Duodenal mucosa (tissue), 2 donors: ENCODE results near the gene SPATA22.
A peak's percentile ranks its signal among the peaks of the same experiment; 100 is the strongest.
"Not testable (repeated sequence)": the region's sequence is repeated elsewhere in the genome, so short reads cannot be mapped to it uniquely, and the experiment has no call there.

Experiments used
- H3K27ac ChIP-seq: one replicate; pipeline ENCODE4 v1.7.0; 2013; ENCODE audit warnings: low read depth, low read length
- H3K27me3 ChIP-seq, 2 donors: one replicate each; pipeline ENCODE4 v1.7.0; 2013; ENCODE audit warnings: low read length in 2 of 2, control low read depth in 1 of 2; ENCODE audit not compliant: insufficient read depth in 2 of 2, control insufficient read depth in 1 of 2
- H3K36me3 ChIP-seq, 2 donors: one replicate each; pipeline ENCODE4 v1.7.0; 2013; ENCODE audit warnings: low read length in 2 of 2, control low read depth in 1 of 2; ENCODE audit not compliant: insufficient read depth in 2 of 2, control insufficient read depth in 1 of 2
- H3K4me1 ChIP-seq, 2 donors: one replicate each; pipeline ENCODE4 v1.7.0; 2013; ENCODE audit warnings: low read length in 2 of 2, control low read depth in 1 of 2; ENCODE audit not compliant: insufficient read depth in 2 of 2, control insufficient read depth in 1 of 2
- H3K4me3 ChIP-seq, 2 donors: one replicate each; pipeline ENCODE4 v1.7.0; 2013; ENCODE audit warnings: low read length in 2 of 2, low read depth in 1 of 2
- H3K9ac ChIP-seq, 2 donors: one replicate each; pipeline ENCODE4 v1.7.0; 2013; ENCODE audit warnings: low read length in 2 of 2, low read depth in 1 of 2
- H3K9me3 ChIP-seq, 2 donors: one replicate each; pipeline ENCODE4 v1.7.0; 2013; ENCODE audit warnings: low read length in 2 of 2, control low read depth in 1 of 2; ENCODE audit not compliant: control insufficient read depth in 1 of 2

The SPATA22 gene

GRCh38 chr17:3475251-3475685 is 3.6 kb upstream of the SPATA22 start:
- Histone ChIP-seq H3K9ac (no peak overlapping the region), H3K27me3 (no peaks in the 10 kb centered on the region), H3K4me1 (peaks cover 14 to 27% of the 10 kb centered on the region in 2 donors), H3K9me3 (no peaks in the 10 kb centered on the region), H3K27ac (peak overlapping the region; percentile 20), H3K36me3 (no peaks in the 10 kb centered on the region), H3K4me3 (no peak overlapping the region)

DNA sequence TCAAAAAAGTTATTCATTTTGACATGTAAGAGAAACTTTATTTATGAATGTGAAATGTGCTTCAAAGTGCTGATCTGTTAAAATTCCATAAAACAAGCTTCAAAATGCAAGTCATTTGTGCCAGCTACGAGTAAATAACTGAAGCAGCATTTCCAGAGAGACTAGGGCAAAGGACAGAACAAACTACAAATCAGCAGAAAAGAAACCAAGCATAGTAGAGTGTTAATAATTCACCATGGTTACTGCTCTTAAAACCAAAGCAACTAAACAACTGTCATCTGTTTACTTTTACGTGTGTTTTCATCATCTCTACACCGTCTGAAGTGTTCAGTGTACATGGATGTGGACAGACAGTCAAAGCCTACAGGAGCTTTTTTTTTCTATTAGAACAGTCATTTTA is 2.6 kb upstream of the SPATA22 start:
- H3K27me3 ChIP-seq: no peaks in the 10 kb centered on the region
- H3K9me3 ChIP-seq: no peaks in the 10 kb centered on the region
- H3K4me1 ChIP-seq: peaks cover 14 to 27% of the 10 kb centered on the region in 2 donors
- no peak overlapping the region for H3K4me3 ChIP-seq
- no peaks in the 10 kb centered on the region for H3K36me3 ChIP-seq
- peak overlapping the region in 1 of 2 donors; percentile 32 for H3K9ac ChIP-seq
- H3K27ac ChIP-seq: no peak overlapping the region

GRCh38 chr17:3472137-3472536 is 518 bp upstream of the SPATA22 start:
- H3K27me3 ChIP-seq: no peaks in the 10 kb centered on the region
- H3K27ac ChIP-seq: no peak overlapping the region
- peaks cover 11 to 17% of the 10 kb centered on the region in 2 donors for H3K4me1 ChIP-seq

GRCh38 chr17:3469529-3469928 is 2.1 kb downstream of the SPATA22 start:
- peaks cover 0 to 5% of the 10 kb centered on the region in 2 donors for H3K4me1 ChIP-seq
- no peak overlapping the region for H3K27ac ChIP-seq
- H3K27me3 ChIP-seq: no peaks in the 10 kb centered on the region
- H3K4me3 ChIP-seq: no peak overlapping the region
- H3K9ac ChIP-seq: no peak overlapping the region
- no peaks in the 10 kb centered on the region for H3K9me3 ChIP-seq
- H3K36me3 ChIP-seq: no peaks in the 10 kb centered on the region

More at GRCh38 chr17:3472137-3472536, 518 bp upstream of the SPATA22 start:
- Histone ChIP-seq H3K4me3 (no peak overlapping the region), H3K9ac (no peak overlapping the region), H3K36me3 (no peaks in the 10 kb centered on the region), H3K9me3 (no peaks in the 10 kb centered on the region)

DNA sequence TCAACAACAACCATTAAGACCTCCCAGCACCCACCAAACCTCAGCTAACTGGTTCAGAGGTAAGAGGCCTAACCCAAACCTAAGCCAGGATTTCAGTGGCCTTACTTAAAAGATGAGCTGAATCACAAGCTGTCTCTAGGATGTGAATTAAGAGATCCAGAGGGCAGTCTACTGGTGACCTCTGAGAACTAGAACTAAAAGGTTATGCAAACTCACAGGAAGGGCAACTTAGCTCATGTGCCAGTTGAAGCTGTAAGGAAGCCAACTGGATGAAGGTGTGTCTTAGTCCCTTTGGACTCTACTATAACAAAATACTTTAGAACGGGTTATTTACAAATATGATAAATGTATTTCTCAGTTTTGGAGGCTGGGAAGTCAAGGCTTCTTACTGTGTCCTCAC is 5.3 kb downstream of the SPATA22 start:
- H3K9ac ChIP-seq, H3K27ac ChIP-seq, H3K36me3 ChIP-seq, H3K4me3 ChIP-seq, H3K27me3 ChIP-seq, H3K9me3 ChIP-seq, H3K4me1 ChIP-seq: not testable (repeated sequence)

GRCh38 chr17:3448059-3448665 is 23.5 kb downstream of the SPATA22 start:
- Histone ChIP-seq H3K4me1 (peaks cover 3 to 7% of the 10 kb centered on the region in 2 donors), H3K27me3 (no peaks in the 10 kb centered on the region), H3K27ac (no peak overlapping the region), H3K9ac (no peak overlapping the region), H3K9me3 (no peaks in the 10 kb centered on the region), H3K4me3 (no peak overlapping the region), H3K36me3 (no peaks in the 10 kb centered on the region)

GRCh38 chr17:3447625-3448024 is 24.0 kb downstream of the SPATA22 start:
- H3K9me3 ChIP-seq: no peaks in the 10 kb centered on the region
- H3K4me1 ChIP-seq: peaks cover 3 to 7% of the 10 kb centered on the region in 2 donors
- no peaks in the 10 kb centered on the region for H3K27me3 ChIP-seq
- no peak overlapping the region for H3K4me3 ChIP-seq
- no peaks in the 10 kb centered on the region for H3K36me3 ChIP-seq
- no peak overlapping the region for H3K27ac ChIP-seq
- no peak overlapping the region for H3K9ac ChIP-seq

GRCh38 chr17:3440451-3440850 is 31.2 kb downstream of the SPATA22 start:
- no peak overlapping the region for H3K27ac ChIP-seq
- H3K9ac ChIP-seq: no peak overlapping the region
- no peaks in the 10 kb centered on the region for H3K27me3 ChIP-seq
- H3K4me3 ChIP-seq: no peak overlapping the region
- no peaks in the 10 kb centered on the region for H3K9me3 ChIP-seq
- H3K36me3 ChIP-seq: no peaks in the 10 kb centered on the region
- no peaks in the 10 kb centered on the region for H3K4me1 ChIP-seq

GRCh38 chr17:3438368-3438767 is 33.3 kb downstream of the SPATA22 start:
- Histone ChIP-seq H3K36me3 (no peaks in the 10 kb centered on the region), H3K4me1 (no peaks in the 10 kb centered on the region), H3K27ac (no peak overlapping the region), H3K9ac (no peak overlapping the region), H3K9me3 (no peaks in the 10 kb centered on the region), H3K27me3 (no peaks in the 10 kb centered on the region), H3K4me3 (no peak overlapping the region)

DNA sequence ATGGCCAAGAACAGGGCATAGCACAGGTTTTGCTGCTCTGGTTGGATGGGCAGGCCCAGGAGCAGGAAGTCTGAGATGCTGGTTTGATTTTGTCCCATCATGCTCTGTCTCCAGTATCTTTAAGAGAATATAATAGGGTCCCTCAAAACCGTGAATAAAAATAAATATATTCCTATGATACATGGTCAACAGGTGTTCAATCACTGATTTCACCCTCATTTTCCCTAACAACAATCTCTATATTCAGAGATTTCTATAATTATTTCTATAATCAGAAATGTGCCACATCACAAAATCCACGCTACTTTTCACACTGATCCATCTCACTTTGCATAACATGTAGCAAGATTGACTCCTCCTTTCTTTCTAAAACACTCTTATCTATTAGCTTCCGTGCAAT is 37.9 kb downstream of the SPATA22 start, which contains the start of gene OR1E2:
OR1E2 (minus strand) TSS at position 101 of the 400 bp plus-strand sequence; CDS start at position 101, 0 bp downstream.
- H3K4me1 ChIP-seq: no peaks in the 10 kb centered on the region
- H3K9ac ChIP-seq: no peak within 1 kb of the TSS
- H3K36me3 ChIP-seq: no peaks in the 10 kb centered on the region
- H3K4me3 ChIP-seq: no peak within 1 kb of the TSS
- no peaks in the 10 kb centered on the region for H3K9me3 ChIP-seq
- no peaks in the 10 kb centered on the region for H3K27me3 ChIP-seq
- no peak within 1 kb of the TSS for H3K27ac ChIP-seq
